ENCODE measurements around the gene PKP1.
"Not testable (repeated sequence)": the region's sequence is repeated elsewhere in the genome, so short reads cannot be mapped to it uniquely, and the experiment has no call there.

PKP1 gene, protein sequence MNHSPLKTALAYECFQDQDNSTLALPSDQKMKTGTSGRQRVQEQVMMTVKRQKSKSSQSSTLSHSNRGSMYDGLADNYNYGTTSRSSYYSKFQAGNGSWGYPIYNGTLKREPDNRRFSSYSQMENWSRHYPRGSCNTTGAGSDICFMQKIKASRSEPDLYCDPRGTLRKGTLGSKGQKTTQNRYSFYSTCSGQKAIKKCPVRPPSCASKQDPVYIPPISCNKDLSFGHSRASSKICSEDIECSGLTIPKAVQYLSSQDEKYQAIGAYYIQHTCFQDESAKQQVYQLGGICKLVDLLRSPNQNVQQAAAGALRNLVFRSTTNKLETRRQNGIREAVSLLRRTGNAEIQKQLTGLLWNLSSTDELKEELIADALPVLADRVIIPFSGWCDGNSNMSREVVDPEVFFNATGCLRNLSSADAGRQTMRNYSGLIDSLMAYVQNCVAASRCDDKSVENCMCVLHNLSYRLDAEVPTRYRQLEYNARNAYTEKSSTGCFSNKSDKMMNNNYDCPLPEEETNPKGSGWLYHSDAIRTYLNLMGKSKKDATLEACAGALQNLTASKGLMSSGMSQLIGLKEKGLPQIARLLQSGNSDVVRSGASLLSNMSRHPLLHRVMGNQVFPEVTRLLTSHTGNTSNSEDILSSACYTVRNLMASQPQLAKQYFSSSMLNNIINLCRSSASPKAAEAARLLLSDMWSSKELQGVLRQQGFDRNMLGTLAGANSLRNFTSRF

GRCh38 chr1:201282931-201283829 is at the start of gene PKP1:
TSS of gene PKP1 (plus strand) at chr1:201283506. CDS start at chr1:201283703, 197 bp downstream.
- DNase-seq: peak; percentile 49

DNA sequence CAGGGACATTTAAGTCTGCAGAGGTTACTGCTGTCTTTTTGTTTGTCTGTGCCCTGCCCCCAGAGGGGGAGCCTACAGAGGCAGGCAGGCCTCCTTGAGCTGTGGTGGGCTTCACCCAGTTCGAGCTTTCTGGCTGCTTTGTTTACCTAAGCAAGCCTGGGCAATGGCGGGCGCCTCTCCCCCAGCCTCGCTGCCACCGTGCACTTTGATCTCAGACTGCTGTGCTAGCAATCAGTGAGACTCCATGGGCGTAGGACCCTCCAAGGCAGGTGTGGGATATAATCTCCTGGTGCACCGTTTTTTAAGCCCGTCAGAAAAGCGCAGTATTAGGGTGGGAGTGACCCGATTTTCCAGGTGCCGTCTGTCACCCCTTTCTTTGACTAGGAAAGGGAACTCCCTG is 43.7 kb upstream of the PKP1 start:
- not testable (repeated sequence) for DNase-seq

DNA sequence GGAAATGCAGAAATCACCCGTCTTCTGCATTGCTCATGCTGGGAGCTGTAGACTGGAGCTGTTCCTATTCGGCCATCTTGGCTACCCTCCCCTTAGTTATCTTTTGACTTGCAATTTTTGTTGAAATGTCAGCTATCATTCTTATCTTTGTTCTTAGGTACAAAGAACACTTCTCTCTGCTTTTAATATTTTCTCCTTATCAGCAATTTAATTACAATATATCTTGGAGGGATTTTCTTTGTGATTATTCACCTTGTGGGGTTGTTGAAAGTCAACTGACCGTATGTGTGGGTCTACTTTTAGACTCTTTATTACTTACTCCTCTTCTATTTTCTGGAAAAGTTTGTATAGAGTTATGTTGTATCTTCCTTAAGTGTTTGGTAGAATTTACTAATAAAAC is 43.1 kb upstream of the PKP1 start:
- no peak for DNase-seq

DNA sequence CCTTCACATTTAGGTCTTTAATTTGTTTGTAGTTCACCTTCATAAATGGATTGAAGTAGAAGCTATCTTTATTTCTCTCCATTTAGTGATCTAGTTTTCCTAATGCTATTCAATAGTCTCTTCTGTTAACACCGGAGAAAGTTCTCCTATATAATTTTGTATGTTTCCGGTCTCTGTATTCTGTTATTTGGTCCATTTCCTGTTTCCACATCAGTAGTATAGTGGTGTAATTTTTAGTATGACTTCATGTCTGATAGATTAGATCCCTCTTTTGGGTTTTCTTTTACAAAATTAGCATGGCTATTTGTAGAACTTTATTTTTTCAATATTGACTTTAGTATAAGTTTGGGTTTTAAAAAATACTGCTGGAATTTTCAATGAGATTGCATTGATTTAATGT is 41.6 kb upstream of the PKP1 start:
- DNase-seq: no peak

GRCh38 chr1:201245082-201245481 is 38.2 kb upstream of the PKP1 start:
- DNase-seq: no peak

- no peak for DNase-seq
Measured at GRCh38 chr1:201248721-201249559, 34.4 kb upstream of the PKP1 start.

GRCh38 chr1:201250326-201251011 is 32.8 kb upstream of the PKP1 start:
- DNase-seq: no peak

DNA sequence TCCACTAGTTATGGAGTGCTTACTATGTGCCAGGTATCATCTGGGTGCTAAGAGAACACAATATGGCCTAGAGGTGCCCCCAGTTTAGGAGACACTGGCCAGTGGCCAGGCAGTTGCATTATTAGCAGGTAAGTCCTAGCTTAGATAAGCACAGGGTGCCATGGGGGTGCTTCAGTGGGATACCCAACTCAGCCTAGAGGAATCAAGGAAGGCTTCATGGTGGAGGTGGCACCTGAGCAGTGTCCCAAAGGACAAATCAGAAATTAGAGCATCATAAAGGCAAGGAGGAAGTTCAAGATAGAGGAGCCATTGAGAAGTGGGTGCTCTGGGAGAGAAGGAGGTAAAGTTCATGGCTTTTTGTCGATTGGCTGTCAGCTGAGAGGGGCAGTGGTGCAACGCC is 31.9 kb upstream of the PKP1 start:
- no peak for DNase-seq

DNA sequence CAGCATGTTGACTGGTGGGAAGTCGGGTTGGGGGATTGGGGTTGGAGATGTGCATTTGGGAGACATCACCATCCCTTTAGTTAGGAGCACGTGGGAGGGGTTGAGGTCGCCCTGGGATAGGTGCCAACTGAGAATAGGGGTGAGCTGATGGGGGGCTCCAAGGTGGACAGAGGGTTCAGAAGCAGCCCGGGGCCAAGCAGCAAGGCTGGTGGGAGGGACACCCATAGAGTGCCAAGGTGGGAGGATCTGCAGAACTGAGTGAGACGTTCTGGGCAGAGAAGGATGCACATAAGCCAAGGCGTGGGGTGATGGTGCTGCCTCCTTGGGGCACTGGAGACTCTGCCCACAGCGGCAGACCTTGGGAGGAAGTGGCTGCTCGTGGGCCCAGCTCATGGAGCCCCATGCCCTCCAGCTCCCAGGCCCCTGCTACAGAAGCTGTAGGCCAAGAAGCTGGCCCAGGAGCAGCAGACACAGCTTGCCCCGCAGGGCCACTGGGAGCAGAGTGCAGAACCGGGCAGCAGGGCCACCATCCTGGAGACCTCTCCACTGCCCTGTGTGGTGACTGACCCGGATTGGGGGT is 31.4 kb upstream of the PKP1 start:
- no peak for DNase-seq

DNA sequence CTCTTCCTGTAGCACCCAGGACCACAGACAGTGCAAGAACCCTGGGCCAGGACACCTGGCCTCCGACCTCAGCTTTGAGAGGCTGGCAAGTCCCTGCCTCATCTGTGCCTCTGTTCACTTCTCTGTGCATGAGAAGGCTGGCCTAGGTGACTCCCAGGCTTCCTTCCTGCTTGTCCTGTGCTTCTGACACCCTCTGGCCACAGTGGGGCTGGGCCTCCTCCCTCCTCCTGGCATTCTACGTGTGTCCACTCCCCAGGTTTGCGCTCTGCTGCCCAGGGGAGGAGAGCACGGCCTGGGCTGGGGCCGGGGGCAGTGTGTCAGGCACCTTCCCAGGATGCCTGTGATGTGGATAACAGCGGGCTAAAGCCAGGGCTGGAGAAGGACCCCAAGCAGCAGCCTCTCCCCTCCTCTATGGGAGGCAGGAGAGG is 30.3 kb upstream of the PKP1 start:
- DNase-seq: no peak

DNA sequence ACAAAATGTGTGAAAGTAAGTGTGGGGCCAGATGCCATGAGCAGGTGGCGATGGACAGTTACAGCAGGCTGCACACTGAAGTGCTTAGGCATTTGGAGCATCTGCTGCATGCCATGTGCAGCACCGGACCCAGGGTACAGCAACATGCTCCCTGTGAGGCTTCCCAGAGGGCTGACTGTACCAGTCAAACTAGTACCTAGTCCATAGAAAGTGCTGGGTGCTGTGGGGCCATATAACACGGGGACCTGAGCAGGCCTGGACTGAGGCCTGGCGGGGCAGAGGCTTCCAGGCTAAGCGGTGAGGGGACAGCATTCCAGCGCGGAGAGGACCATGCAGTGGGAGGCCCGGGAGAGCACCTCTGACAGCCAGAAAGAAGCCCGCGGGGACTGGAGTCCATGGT is 29.9 kb upstream of the PKP1 start:
- DNase-seq: no peak

DNA sequence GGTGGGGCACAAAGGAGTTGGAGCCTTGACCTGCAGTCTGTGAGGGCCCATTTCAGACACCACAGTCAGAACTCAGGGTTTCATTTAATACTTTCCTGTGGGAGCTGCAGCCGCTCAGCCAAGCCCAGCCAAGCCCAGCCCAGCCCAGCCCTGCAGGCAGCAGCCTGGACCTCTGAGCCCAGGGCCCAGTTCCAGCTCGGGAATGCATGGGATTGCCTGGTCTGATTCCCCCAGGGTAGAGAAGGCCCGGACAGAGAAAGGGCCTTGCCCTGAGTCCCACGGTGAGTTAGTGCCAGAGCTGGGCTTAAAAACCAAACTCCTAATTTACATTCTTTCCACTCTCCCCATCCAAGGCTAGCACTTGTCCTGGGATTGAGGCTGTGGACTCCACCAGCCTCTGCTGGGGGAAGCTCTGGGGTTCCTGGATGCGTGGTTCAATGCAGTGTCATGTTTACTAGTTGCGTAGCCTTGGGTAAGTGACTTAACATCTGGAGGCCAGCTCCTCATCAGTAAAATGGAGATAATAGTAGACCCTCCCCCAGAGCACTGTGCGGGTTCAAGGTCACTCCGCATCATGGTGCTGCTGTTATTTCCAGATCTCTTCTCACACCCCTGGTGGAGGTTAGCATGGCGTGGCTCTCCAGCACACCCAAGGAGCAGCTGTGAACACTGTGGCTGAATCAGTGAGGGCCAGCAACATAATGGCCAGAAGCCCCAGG is 29.2 kb upstream of the PKP1 start:
- no peak for DNase-seq

DNA sequence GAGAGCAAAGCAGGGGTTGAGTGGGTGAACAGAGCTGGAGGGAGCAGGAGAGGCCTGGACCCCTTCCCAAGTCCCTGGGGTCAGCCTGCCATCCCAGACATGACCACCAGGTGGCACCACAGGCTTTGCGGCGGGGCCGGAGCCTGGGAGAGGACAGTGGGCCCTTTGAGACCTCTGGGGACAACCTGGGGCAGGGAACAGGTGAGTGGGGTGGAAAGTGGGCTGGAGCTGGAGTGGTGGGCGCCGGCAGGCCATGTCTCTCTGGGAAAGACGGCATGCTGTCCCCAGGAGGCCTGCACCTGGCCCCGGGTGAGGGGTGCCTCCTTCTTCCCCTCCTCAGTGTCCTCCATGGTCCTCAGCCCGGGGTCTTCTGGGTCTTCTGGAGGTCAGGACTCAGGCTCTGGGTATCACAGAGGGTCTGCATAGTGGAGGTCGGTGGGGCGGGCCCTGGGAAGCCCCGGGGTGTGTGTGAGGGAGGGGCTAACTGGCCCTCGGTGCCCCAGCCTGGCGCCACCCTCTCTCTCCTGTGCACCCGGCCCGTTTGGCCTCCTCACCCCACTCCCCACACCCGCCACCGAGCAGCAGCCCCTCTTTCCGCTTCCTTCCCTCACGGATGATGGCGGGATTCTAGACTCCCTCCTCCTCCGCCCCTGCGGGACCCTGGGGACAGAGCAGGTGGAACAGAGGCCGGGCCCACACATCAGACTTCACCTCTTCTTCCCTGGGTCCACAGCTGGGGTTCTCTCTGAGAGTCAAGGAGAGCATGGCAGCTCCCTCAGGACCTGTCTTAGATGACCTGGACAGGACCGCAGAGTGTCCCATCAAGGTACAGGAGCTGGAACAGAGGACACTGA is 28.5 kb upstream of the PKP1 start:
- peak; percentile 62 for DNase-seq

GRCh38 chr1:201255479-201256362 is 27.6 kb upstream of the PKP1 start:
- no peak for DNase-seq

DNA sequence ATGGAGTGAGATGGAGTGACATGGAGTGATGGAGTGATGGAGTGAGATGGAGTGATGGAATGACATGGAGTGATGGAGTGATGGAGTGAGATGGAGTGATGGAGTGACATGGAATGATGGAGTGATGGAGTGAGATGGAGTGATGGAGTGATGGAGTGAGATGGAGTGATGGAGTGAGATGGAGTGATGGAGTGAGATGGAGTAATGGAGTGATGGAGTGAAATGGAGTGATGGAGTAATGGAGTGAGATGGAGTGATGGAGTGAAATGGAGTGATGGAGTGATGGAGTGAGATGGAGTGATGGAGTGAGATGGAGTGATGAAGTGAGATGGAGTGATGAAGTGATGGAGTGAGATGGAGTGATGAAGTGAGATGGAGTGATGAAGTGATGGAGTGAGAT is 25.2 kb upstream of the PKP1 start:
- not testable (repeated sequence) for DNase-seq

GRCh38 chr1:201258763-201259230 is 24.5 kb upstream of the PKP1 start:
- no peak for DNase-seq

- no peak for DNase-seq
Measured at GRCh38 chr1:201259476-201260235, 23.6 kb upstream of the PKP1 start.

DNA sequence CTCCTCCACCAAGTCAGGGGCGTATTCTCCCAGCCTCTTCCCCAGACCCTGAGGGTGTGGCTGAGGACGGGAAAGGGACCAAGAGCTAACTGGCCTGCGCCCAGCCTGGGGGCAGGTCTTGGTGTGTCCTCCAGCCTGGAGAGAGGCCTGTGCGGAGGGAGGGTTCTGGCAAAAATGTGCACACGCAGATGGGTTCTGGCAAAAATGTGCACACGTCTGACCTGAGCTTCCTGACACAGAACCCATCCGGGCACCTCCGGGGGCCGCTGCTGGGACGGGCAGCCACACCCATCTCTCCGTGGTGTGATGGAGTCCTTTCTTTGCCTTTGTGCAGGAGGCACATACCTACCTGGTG is 23.1 kb upstream of the PKP1 start:
- DNase-seq: no peak

Measured in hematopoietic multipotent progenitor cell treated with erythropoietin and hydrocortisone succinate and interleukin-3 and kit ligand, for 4 days (in vitro differentiated cells).